DND-41 (cell line): Measurements from ENCODE around the gene PARP1.

Source experiments
- ATAC-seq: fragments of 200-7000 bp; cut with Tn5 transposase; 3 replicates; pipeline ENCODE4 v1.9.1; 2021; ENCODE audit warnings: low read depth; ENCODE audit not compliant: insufficient read depth
- DNase-seq: peaks from one replicate; pipeline ENCODE4 v3.0.0-alpha.2; 2020
- H2AFZ ChIP-seq: 2 replicates; pipeline ENCODE4 v1.6.0; 2012; ENCODE audit warnings: low read depth, low read length
- H3K27ac ChIP-seq: 2 replicates; pipeline ENCODE4 v1.5.1; 2012; ENCODE audit warnings: low read length, inconsistent platforms
- H3K27me3 ChIP-seq: fragments of 200-600 bp; sonication (generic); 2 replicates; pipeline ENCODE4 v1.6.0; 2012; ENCODE audit warnings: low read length, mild to moderate bottlenecking, inconsistent platforms; ENCODE audit not compliant: insufficient read depth, poor library complexity
- H3K36me3 ChIP-seq: 2 replicates; pipeline ENCODE4 v1.5.1; 2012; ENCODE audit warnings: low read length, inconsistent platforms; ENCODE audit not compliant: insufficient read depth
- H3K4me1 ChIP-seq: 2 replicates; pipeline ENCODE4 v1.5.1; 2012; ENCODE audit warnings: mild to moderate bottlenecking, low read length; ENCODE audit not compliant: insufficient read depth
- H3K4me2 ChIP-seq: 2 replicates; pipeline ENCODE4 v1.6.0; 2012; ENCODE audit warnings: mild to moderate bottlenecking, moderate library complexity, low read length, inconsistent platforms; ENCODE audit not compliant: insufficient read depth
- H3K4me3 ChIP-seq, 2 experiments: fragments of 200-600 bp in 1 of 2; shearing (Covaris generic) in 1 of 2; 2 replicates each; pipeline ENCODE4 v1.5.1; 2012 to 2016; ENCODE audit warnings: inconsistent platforms in 2 of 2, low read length in 2 of 2, mild to moderate bottlenecking in 2 of 2, low read depth in 1 of 2, moderate library complexity in 1 of 2
- H3K79me2 ChIP-seq: 2 replicates; pipeline ENCODE4 v1.6.0; 2012; ENCODE audit warnings: low read length, inconsistent platforms; ENCODE audit not compliant: insufficient read depth
- H3K9ac ChIP-seq: 2 replicates; pipeline ENCODE4 v1.6.0; 2012; ENCODE audit warnings: low read depth, mild to moderate bottlenecking, inconsistent platforms, low read length, moderate library complexity
- H3K9me3 ChIP-seq: 2 replicates; pipeline ENCODE4 v1.5.1; 2012; ENCODE audit warnings: low read length, moderate library complexity, mild to moderate bottlenecking, inconsistent platforms; ENCODE audit not compliant: insufficient read depth, severe bottlenecking
- H4K20me1 ChIP-seq: 2 replicates; pipeline ENCODE4 v1.6.0; 2012; ENCODE audit warnings: low read length; ENCODE audit not compliant: insufficient read depth
- CTCF ChIP-seq: IDR thresholded peaks from 2 replicates; pipeline ENCODE4 v1.5.1; 2012; ENCODE audit warnings: borderline replicate concordance, low read length, moderate library complexity, mild to moderate bottlenecking; ENCODE audit not compliant: poor library complexity, severe bottlenecking; ENCODE audit errors: extremely low read depth
- EZH2 ChIP-seq: IDR thresholded peaks from 3 replicates; pipeline ENCODE4 v1.6.1; 2012; ENCODE audit warnings: borderline replicate concordance, low read depth, mild to moderate bottlenecking, moderate library complexity, low read length, inconsistent platforms; ENCODE audit not compliant: severe bottlenecking

Gene PARP1

GRCh38 chr1:226443439-226443838 lies 35.5 kb upstream of the PARP1 start:
- H3K4me1 ChIP-seq, result peaks cover 22% of the 10 kb centered on the region
- H3K27me3 ChIP-seq, result no peaks in the 10 kb centered on the region
- H3K79me2 ChIP-seq, result no peaks in the 10 kb centered on the region
- no peak overlapping the region for H3K4me3 ChIP-seq
- H3K4me2 ChIP-seq, result no peak overlapping the region
- H3K27ac ChIP-seq, result no peak overlapping the region
- no peaks in the 10 kb centered on the region for H4K20me1 ChIP-seq
- H3K36me3 ChIP-seq, result no peaks in the 10 kb centered on the region
- no peak overlapping the region for H2AFZ ChIP-seq
- ATAC-seq, result no peak
- H3K9me3 ChIP-seq, result no peaks in the 10 kb centered on the region
- H3K9ac ChIP-seq, result no peak overlapping the region
- no peak for DNase-seq
- TF ChIP-seq EZH2 (no peak), CTCF (no peak)

- Histone ChIP-seq H2AFZ (no peak overlapping the region), H3K36me3 (no peaks in the 10 kb centered on the region), H3K4me1 (peaks cover 22% of the 10 kb centered on the region), H3K9ac (no peak overlapping the region), H4K20me1 (no peaks in the 10 kb centered on the region), H3K4me3 (no peak overlapping the region), H3K79me2 (no peaks in the 10 kb centered on the region), H3K27me3 (no peaks in the 10 kb centered on the region), H3K9me3 (no peaks in the 10 kb centered on the region), H3K4me2 (no peak overlapping the region), H3K27ac (no peak overlapping the region)
- no peak for DNase-seq
- no peak for ATAC-seq
- TF ChIP-seq EZH2, result no peak
- TF ChIP-seq CTCF, result no peak
Measured at GRCh38 chr1:226443033-226443432, 35.1 kb upstream of the PARP1 start.

- no peaks in the 10 kb centered on the region for H3K9me3 ChIP-seq
- ATAC-seq, result no peak
- DNase-seq, result no peak
- no peak overlapping the region for H3K4me2 ChIP-seq
- no peak overlapping the region for H3K4me3 ChIP-seq
- no peak overlapping the region for H2AFZ ChIP-seq
- no peak overlapping the region for H3K27ac ChIP-seq
- H3K27me3 ChIP-seq, result no peaks in the 10 kb centered on the region
- no peak overlapping the region for H3K9ac ChIP-seq
- H4K20me1 ChIP-seq, result no peaks in the 10 kb centered on the region
- no peaks in the 10 kb centered on the region for H3K79me2 ChIP-seq
- H3K36me3 ChIP-seq, result no peaks in the 10 kb centered on the region
- H3K4me1 ChIP-seq, result peaks cover 29% of the 10 kb centered on the region
- TF ChIP-seq EZH2 (no peak), CTCF (no peak)
Measured at GRCh38 chr1:226441629-226442028, 33.7 kb upstream of the PARP1 start.

- DNase-seq, result no peak
- Histone ChIP-seq H3K9ac (no peak overlapping the region), H3K4me2 (no peak overlapping the region), H3K36me3 (no peaks in the 10 kb centered on the region), H4K20me1 (no peaks in the 10 kb centered on the region), H3K9me3 (no peaks in the 10 kb centered on the region), H3K27me3 (no peaks in the 10 kb centered on the region), H3K79me2 (no peaks in the 10 kb centered on the region), H2AFZ (no peak overlapping the region), H3K27ac (no peak overlapping the region), H3K4me1 (peaks cover 21% of the 10 kb centered on the region), H3K4me3 (no peak overlapping the region)
- no peak for ATAC-seq
- TF ChIP-seq CTCF (no peak), EZH2 (no peak)
Measured at GRCh38 chr1:226440512-226440911, 32.6 kb upstream of the PARP1 start.
